BLaER1 treated with 17β-estradiol and CSF1 and Interleukin-3, amounts not matched to agents 10 nM and 100 nM (cell line): Measurements from ENCODE around the gene HOXD8.

Experiments used
- H3K27ac ChIP-seq, 11 experiments: shearing (Covaris generic); formaldehyde crosslinking; 2 replicates each; pipeline ENCODE4 v1.8.1; 2022
- H3K27me3 ChIP-seq, 11 experiments: shearing (Covaris generic); formaldehyde crosslinking; 2 replicates each; pipeline ENCODE4 v1.8.1; 2022
- H3K36me3 ChIP-seq, 11 experiments: shearing (Covaris generic); formaldehyde crosslinking; 2 replicates each; pipeline ENCODE4 v1.8.1; 2022
- H3K4me1 ChIP-seq, 10 experiments: shearing (Covaris generic); formaldehyde crosslinking; 2 replicates each; pipeline ENCODE4 v1.8.1; 2022
- H3K4me2 ChIP-seq, 11 experiments: shearing (Covaris generic); formaldehyde crosslinking; 2 replicates each; pipeline ENCODE4 v1.8.1; 2022
- H3K4me3 ChIP-seq, 10 experiments: shearing (Covaris generic); formaldehyde crosslinking; 2 replicates each; pipeline ENCODE4 v1.8.1; 2022
- H3K9ac ChIP-seq, 11 experiments: shearing (Covaris generic); formaldehyde crosslinking; 2 replicates each; pipeline ENCODE4 v1.8.1; 2022
- H3K9me3 ChIP-seq, 11 experiments: shearing (Covaris generic); formaldehyde crosslinking; replicated peaks in 1 of 11; 2 replicates each; pipeline ENCODE4 v1.8.1; 2022
- H4K20me1 ChIP-seq, 11 experiments: shearing (Covaris generic); formaldehyde crosslinking; 2 replicates each; pipeline ENCODE4 v1.8.1; 2022
- Cebpa-rat ChIP-seq, 11 experiments: shearing (Covaris generic); IDR thresholded peaks; 2 replicates each; pipeline ENCODE4 v1.8.1; 2022

HOXD8 gene

GRCh38 chr2:176093145-176093897, 36.2 kb upstream of the HOXD8 start:
- no peak overlapping the region for H3K27ac ChIP-seq
- H3K27me3 ChIP-seq = peaks cover 100% of the 10 kb centered on the region in 11 experiments
- H3K9ac ChIP-seq = no peak overlapping the region
- H3K9me3 ChIP-seq = peaks cover 9 to 34% (median 14%) of the 10 kb centered on the region in 11 experiments; a peak in 20 of 22 replicates
- peaks cover 0 to 94% (median 70%) of the 10 kb centered on the region in 11 experiments; a peak in 17 of 22 replicates for H4K20me1 ChIP-seq
- TF ChIP-seq Cebpa-rat (IDR thresholded peaks at IDR 0.05) = no peak
- H3K4me1 ChIP-seq = peaks cover 6 to 19% (median 11%) of the 10 kb centered on the region in 10 experiments; a peak in 15 of 20 replicates
- H3K4me3 ChIP-seq = peak overlapping the region in 8 of 10 experiments; percentile 7 to 44 (median 30); a peak in 13 of 20 replicates
- no peaks in the 10 kb centered on the region for H3K36me3 ChIP-seq
- peak overlapping the region in 10 of 11 experiments; percentile 10 to 75 (median 28); a peak in 12 of 22 replicates for H3K4me2 ChIP-seq

GRCh38 chr2:176093898-176094249, 35.6 kb upstream of the HOXD8 start:
- Histone ChIP-seq H3K4me1 (peaks cover 6 to 19% (median 11%) of the 10 kb centered on the region in 10 experiments; a peak in 15 of 20 replicates), H4K20me1 (peaks cover 0 to 94% (median 68%) of the 10 kb centered on the region in 11 experiments; a peak in 17 of 22 replicates), H3K4me3 (no peak overlapping the region), H3K4me2 (no peak overlapping the region), H3K27ac (no peak overlapping the region), H3K27me3 (peaks cover 100% of the 10 kb centered on the region in 11 experiments), H3K9ac (no peak overlapping the region), H3K36me3 (no peaks in the 10 kb centered on the region), H3K9me3 (peaks cover 9 to 34% (median 14%) of the 10 kb centered on the region in 11 experiments; a peak in 20 of 22 replicates)
- no peak for TF ChIP-seq Cebpa-rat (IDR thresholded peaks at IDR 0.05)

GRCh38 chr2:176094349-176094748, 35.2 kb upstream of the HOXD8 start:
- H3K27me3 ChIP-seq = peaks cover 100% of the 10 kb centered on the region in 11 experiments
- no peaks in the 10 kb centered on the region for H3K36me3 ChIP-seq
- no peak overlapping the region for H3K27ac ChIP-seq
- H4K20me1 ChIP-seq = peaks cover 0 to 94% (median 71%) of the 10 kb centered on the region in 11 experiments; a peak in 17 of 22 replicates
- H3K4me2 ChIP-seq = no peak overlapping the region
- H3K9ac ChIP-seq = no peak overlapping the region
- peaks cover 6 to 19% (median 11%) of the 10 kb centered on the region in 10 experiments; a peak in 15 of 20 replicates for H3K4me1 ChIP-seq
- H3K9me3 ChIP-seq = peaks cover 9 to 39% (median 18%) of the 10 kb centered on the region in 11 experiments; a peak in 20 of 22 replicates
- no peak overlapping the region for H3K4me3 ChIP-seq
- TF ChIP-seq Cebpa-rat (IDR thresholded peaks at IDR 0.05) = no peak

GRCh38 chr2:176095421-176095820, 34.1 kb upstream of the HOXD8 start:
- Histone ChIP-seq H3K9ac (no peak overlapping the region), H3K4me3 (no peak overlapping the region), H3K27ac (no peak overlapping the region), H4K20me1 (peaks cover 0 to 93% (median 71%) of the 10 kb centered on the region in 11 experiments; a peak in 17 of 22 replicates), H3K9me3 (peaks cover 16 to 49% (median 28%) of the 10 kb centered on the region in 11 experiments), H3K4me1 (peaks cover 6 to 19% (median 11%) of the 10 kb centered on the region in 10 experiments; a peak in 15 of 20 replicates), H3K4me2 (no peak overlapping the region), H3K27me3 (peaks cover 100% of the 10 kb centered on the region in 11 experiments), H3K36me3 (no peaks in the 10 kb centered on the region)
- TF ChIP-seq Cebpa-rat (IDR thresholded peaks at IDR 0.05) = no peak

GRCh38 chr2:176096243-176096985, 33.1 kb upstream of the HOXD8 start:
- Histone ChIP-seq H3K4me2 (peak overlapping the region; percentile 77 to 99 (median 94)), H4K20me1 (peaks cover 0 to 92% (median 61%) of the 10 kb centered on the region in 11 experiments; a peak in 17 of 22 replicates), H3K4me1 (peaks cover 6 to 19% (median 11%) of the 10 kb centered on the region in 10 experiments; a peak in 15 of 20 replicates), H3K9me3 (peaks cover 22 to 52% (median 36%) of the 10 kb centered on the region in 11 experiments), H3K9ac (peak overlapping the region in 1 of 11 experiments; percentile 70; a peak in 1 of 22 replicates), H3K27ac (no peak overlapping the region), H3K4me3 (peak overlapping the region; percentile 50 to 69 (median 58)), H3K36me3 (no peaks in the 10 kb centered on the region), H3K27me3 (peaks cover 100% of the 10 kb centered on the region in 11 experiments)
- TF ChIP-seq Cebpa-rat (IDR thresholded peaks at IDR 0.05) = no peak

- no peak overlapping the region for H3K27ac ChIP-seq
Measured at GRCh38 chr2:176096986-176097819, 32.3 kb upstream of the HOXD8 start.

GRCh38 chr2:176097820-176098365, 31.6 kb upstream of the HOXD8 start:
- Histone ChIP-seq H3K4me1 (peaks cover 4 to 19% (median 11%) of the 10 kb centered on the region in 10 experiments; a peak in 15 of 20 replicates), H3K4me2 (peak overlapping the region; percentile 77 to 99 (median 94); a peak in 21 of 22 replicates), H3K36me3 (no peaks in the 10 kb centered on the region), H3K27ac (no peak overlapping the region), H3K9ac (no peak overlapping the region), H3K27me3 (peaks cover 100% of the 10 kb centered on the region in 11 experiments), H3K4me3 (peak overlapping the region in 8 of 10 experiments; percentile 56 to 69 (median 59); a peak in 14 of 20 replicates), H4K20me1 (peaks cover 0 to 95% (median 55%) of the 10 kb centered on the region in 11 experiments; a peak in 16 of 22 replicates), H3K9me3 (peaks cover 23 to 49% (median 29%) of the 10 kb centered on the region in 11 experiments)
- no peak for TF ChIP-seq Cebpa-rat (IDR thresholded peaks at IDR 0.05)

More at GRCh38 chr2:176096986-176097819, 32.3 kb upstream of the HOXD8 start:
- no peaks in the 10 kb centered on the region for H3K36me3 ChIP-seq
- TF ChIP-seq Cebpa-rat (IDR thresholded peaks at IDR 0.05) = no peak
- peaks cover 22 to 51% (median 34%) of the 10 kb centered on the region in 11 experiments for H3K9me3 ChIP-seq
- peak overlapping the region; percentile 50 to 69 (median 58) for H3K4me3 ChIP-seq
- H4K20me1 ChIP-seq = peaks cover 0 to 93% (median 60%) of the 10 kb centered on the region in 11 experiments; a peak in 17 of 22 replicates
- peak overlapping the region; percentile 77 to 99 (median 94) for H3K4me2 ChIP-seq
- peaks cover 6 to 19% (median 11%) of the 10 kb centered on the region in 10 experiments; a peak in 15 of 20 replicates for H3K4me1 ChIP-seq
- peaks cover 100% of the 10 kb centered on the region in 11 experiments for H3K27me3 ChIP-seq
- H3K9ac ChIP-seq = peak overlapping the region in 10 of 11 experiments; percentile 15 to 74 (median 51); a peak in 15 of 22 replicates
